ENCODE measurements around the gene COL27A1.

- no peak for TF ChIP-seq CTCF (IDR thresholded peaks at IDR 0.05)
- no peak for TF ChIP-seq POLR2A (IDR thresholded peaks at IDR 0.05)
These were observed 93.0 kb downstream of the COL27A1 start for GRCh38 chr9:114248299-114248707.

All from testis (tissue), 2 donors.